GM12865 (cell line): ENCODE measurements around the gene C1orf52.

ENCODE experiments used
- DNase-seq: peaks from one replicate; pipeline ENCODE4 v3.0.0; 2010; ENCODE audit warnings: low read depth
- H3K4me3 ChIP-seq: 2 replicates; pipeline ENCODE4 v1.5.1; 2011; ENCODE audit warnings: mild to moderate bottlenecking, low read depth, low read length, control low read depth
- TF ChIP-seq, protein P1 (sequence below): IDR thresholded peaks from 2 replicates; pipeline ENCODE4 v1.5.1; 2011; ENCODE audit warnings: low read length, control low read depth, low read depth, inconsistent platforms; ENCODE audit not compliant: insufficient read depth; ENCODE audit errors: missing control alignments

The C1orf52 gene

GRCh38 chr1:85289207-85289847, 29.9 kb upstream of the C1orf52 start:
- TF ChIP-seq, protein P1, sequence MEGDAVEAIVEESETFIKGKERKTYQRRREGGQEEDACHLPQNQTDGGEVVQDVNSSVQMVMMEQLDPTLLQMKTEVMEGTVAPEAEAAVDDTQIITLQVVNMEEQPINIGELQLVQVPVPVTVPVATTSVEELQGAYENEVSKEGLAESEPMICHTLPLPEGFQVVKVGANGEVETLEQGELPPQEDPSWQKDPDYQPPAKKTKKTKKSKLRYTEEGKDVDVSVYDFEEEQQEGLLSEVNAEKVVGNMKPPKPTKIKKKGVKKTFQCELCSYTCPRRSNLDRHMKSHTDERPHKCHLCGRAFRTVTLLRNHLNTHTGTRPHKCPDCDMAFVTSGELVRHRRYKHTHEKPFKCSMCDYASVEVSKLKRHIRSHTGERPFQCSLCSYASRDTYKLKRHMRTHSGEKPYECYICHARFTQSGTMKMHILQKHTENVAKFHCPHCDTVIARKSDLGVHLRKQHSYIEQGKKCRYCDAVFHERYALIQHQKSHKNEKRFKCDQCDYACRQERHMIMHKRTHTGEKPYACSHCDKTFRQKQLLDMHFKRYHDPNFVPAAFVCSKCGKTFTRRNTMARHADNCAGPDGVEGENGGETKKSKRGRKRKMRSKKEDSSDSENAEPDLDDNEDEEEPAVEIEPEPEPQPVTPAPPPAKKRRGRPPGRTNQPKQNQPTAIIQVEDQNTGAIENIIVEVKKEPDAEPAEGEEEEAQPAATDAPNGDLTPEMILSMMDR: no peak
- no peak for DNase-seq
- no peak overlapping the region for H3K4me3 ChIP-seq

DNA sequence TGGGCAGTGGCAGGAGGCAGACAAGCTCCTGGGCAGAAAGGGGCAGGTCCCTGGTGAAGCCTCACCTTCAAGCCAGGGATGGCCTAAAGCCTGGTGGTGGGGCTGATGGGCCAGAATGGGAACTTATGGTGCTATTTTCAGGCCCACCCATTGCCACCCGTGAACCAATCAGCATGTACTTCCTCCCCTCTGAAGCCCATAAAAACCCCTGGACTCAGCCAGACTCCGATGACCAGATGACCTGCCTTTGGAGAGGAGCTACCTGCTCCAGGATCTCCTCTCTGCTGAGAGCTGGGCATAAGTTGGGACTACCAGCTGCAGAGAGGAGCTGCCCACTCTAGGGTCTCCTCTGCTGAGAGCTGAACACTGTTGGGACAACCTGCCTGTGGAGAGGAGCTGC, 24.7 kb upstream of the C1orf52 start:
- no peak overlapping the region for H3K4me3 ChIP-seq
- no peak for DNase-seq
- TF ChIP-seq, protein P1: no peak

DNA sequence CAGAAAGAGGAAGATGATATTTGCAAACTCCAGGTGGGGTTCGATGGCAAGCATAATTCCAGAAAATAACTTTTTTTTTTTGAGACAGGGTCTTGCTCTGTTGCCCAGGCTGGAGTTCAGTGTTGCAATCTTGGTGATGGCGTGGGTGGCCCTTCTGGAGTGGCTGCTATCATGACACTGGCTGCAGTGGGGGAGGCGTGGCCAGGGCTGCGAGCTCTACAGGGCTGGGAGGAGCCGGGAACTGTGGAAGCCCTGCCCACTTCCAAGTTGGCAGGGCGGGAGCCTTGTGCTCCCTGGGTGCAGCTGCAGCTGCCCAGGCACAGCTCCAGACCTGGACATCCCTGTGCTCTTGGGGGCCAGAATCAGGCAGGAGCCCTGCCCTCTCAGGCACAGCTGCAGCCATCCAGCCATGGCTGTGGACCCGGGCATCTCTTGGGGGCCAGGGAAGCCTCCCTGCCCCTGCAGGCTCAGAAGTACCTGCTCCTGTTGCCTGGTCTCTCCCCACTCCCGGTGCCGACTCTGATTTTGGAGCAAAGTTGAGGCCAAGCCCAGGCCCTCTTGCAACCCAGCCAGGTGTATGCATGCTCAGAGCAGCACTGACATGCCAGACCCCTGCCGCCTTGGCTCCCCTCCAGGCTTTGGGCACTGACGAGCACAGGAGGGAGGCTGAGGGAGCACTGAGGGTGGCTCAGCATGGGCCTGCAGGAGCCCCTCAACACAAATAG, 24.2 kb upstream of the C1orf52 start:
- DNase-seq: no peak

GRCh38 chr1:85282424-85282823, 23.0 kb upstream of the C1orf52 start:
- TF ChIP-seq, protein P1: peak; percentile 17
- no peak overlapping the region for H3K4me3 ChIP-seq
- no peak for DNase-seq

More for the DNA sequence above, 24.2 kb upstream of the C1orf52 start:
- TF ChIP-seq, protein P1: no peak
- no peak overlapping the region for H3K4me3 ChIP-seq

- TF ChIP-seq, protein P1: no peak
- DNase-seq: no peak
- no peak overlapping the region for H3K4me3 ChIP-seq
Measured at GRCh38 chr1:85280636-85281035, 21.2 kb upstream of the C1orf52 start.

DNA sequence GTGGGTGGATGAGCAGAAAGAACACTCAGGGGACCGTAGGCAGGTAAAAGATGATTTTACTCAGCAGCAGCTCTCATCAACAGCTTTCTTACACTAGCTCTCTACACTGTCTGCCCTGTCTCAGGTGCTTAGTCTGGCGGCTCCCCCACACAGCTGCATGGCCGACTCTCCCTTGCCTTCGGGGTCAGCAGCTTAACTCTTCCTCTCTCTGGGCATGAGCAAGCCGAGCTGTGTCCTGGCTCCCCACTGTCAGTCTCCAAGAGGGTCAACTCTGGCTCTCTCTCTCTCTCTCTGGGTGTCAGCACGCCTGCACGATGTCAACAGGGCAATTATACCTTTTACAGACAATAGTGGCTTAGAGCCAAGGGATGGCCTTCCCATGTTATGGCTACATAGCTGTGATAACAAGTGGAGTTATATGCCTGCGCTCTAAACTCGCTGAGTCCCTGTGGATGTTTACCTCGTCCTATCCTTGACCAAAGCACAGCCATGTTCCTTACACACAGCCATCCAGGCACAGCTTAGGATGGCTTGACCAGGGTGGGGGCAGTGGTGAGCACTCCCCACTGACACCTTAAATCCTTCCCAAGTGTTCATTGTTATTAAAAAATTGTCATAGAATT, 20.1 kb upstream of the C1orf52 start:
- H3K4me3 ChIP-seq: no peak overlapping the region
- TF ChIP-seq, protein P1: no peak
- no peak for DNase-seq
